Chondrocyte (in vitro differentiated cells): Measurements from ENCODE around the gene SMIM20. TPM values are rescaled to one million over a fixed set of nuclear protein-coding genes. Genes with fewer than 3 reads are reported as not detected.

Experiments
- DNase-seq: peaks from one replicate; pipeline ENCODE4 v3.0.0; 2021; ENCODE audit warnings: mixed read lengths, low spot score
- H3K27ac Mint-ChIP-seq: one replicate; pipeline ENCODE4 v1.8.0; 2021; ENCODE audit warnings: mild to moderate bottlenecking, moderate library complexity, mixed read lengths; ENCODE audit not compliant: unreplicated experiment
- H3K27me3 Mint-ChIP-seq: 2 replicates; pipeline ENCODE4 v1.8.0; 2021; ENCODE audit warnings: low read depth, mixed read lengths
- H3K36me3 Mint-ChIP-seq: 2 replicates; pipeline ENCODE4 v1.8.0; 2021; ENCODE audit warnings: low read depth, mixed read lengths
- H3K4me1 Mint-ChIP-seq: 2 replicates; pipeline ENCODE4 v1.8.0; 2021; ENCODE audit warnings: low read depth, mild to moderate bottlenecking, mixed read lengths
- H3K4me3 Mint-ChIP-seq: one replicate; pipeline ENCODE4 v1.8.0; 2021; ENCODE audit warnings: mild to moderate bottlenecking, moderate library complexity, mixed read lengths; ENCODE audit not compliant: unreplicated experiment
- H3K9me3 Mint-ChIP-seq: 2 replicates; pipeline ENCODE4 v1.8.0; 2021; ENCODE audit warnings: low read depth, mixed read lengths
- CTCF ChIP-seq: fragments of 200-600 bp; sonication (generic); IDR thresholded peaks from 2 replicates; pipeline ENCODE4 v1.5.0; 2021; ENCODE audit warnings: antibody characterized with exemption, mild to moderate bottlenecking, moderate library complexity
- total RNA-seq: library from RNA; stranded (reverse); gene quantifications from 3 replicates; pipeline ENCODE4 v1.2.1, GENCODE V29; 2021

Gene SMIM20
- total RNA-seq, 1 donor from 2014 or later, result 19.7 TPM

GRCh38 chr4:25969374-25970155 is 55.5 kb downstream of the SMIM20 start:
- Mint-ChIP-seq H3K9me3 (peaks cover 3% of the 10 kb centered on the region), H3K4me3 (no peak overlapping the region), H3K36me3 (no peaks in the 10 kb centered on the region), H3K27me3 (no peaks in the 10 kb centered on the region), H3K4me1 (peaks cover 22% of the 10 kb centered on the region), H3K27ac (no peak overlapping the region)
- DNase-seq, result no peak
- TF ChIP-seq CTCF, result no peak

- H3K36me3 Mint-ChIP-seq, result no peaks in the 10 kb centered on the region
- H3K4me1 Mint-ChIP-seq, result peaks cover 22% of the 10 kb centered on the region
- TF ChIP-seq CTCF, result no peak
- H3K9me3 Mint-ChIP-seq, result peaks cover 3% of the 10 kb centered on the region
- H3K4me3 Mint-ChIP-seq, result no peak overlapping the region
- no peaks in the 10 kb centered on the region for H3K27me3 Mint-ChIP-seq
- DNase-seq, result peak; percentile 53
- H3K27ac Mint-ChIP-seq, result peak overlapping the region; percentile 60
Observed at GRCh38 chr4:25970226-25970675, 56.2 kb downstream of the SMIM20 start.

- Mint-ChIP-seq H3K27me3 (no peaks in the 10 kb centered on the region), H3K4me3 (no peak overlapping the region), H3K9me3 (peaks cover 3% of the 10 kb centered on the region), H3K27ac (peak overlapping the region; percentile 60), H3K4me1 (peaks cover 22% of the 10 kb centered on the region), H3K36me3 (no peaks in the 10 kb centered on the region)
- no peak for TF ChIP-seq CTCF
- peak; percentile 74 for DNase-seq
Observed at GRCh38 chr4:25970691-25971432, 56.8 kb downstream of the SMIM20 start.

GRCh38 chr4:25972366-25972765 is 58.3 kb downstream of the SMIM20 start:
- H3K27ac Mint-ChIP-seq, result no peak overlapping the region
- DNase-seq, result no peak
- H3K4me3 Mint-ChIP-seq, result no peak overlapping the region
- H3K4me1 Mint-ChIP-seq, result peaks cover 22% of the 10 kb centered on the region
- H3K9me3 Mint-ChIP-seq, result peaks cover 3% of the 10 kb centered on the region
- no peaks in the 10 kb centered on the region for H3K27me3 Mint-ChIP-seq
- no peak for TF ChIP-seq CTCF
- no peaks in the 10 kb centered on the region for H3K36me3 Mint-ChIP-seq

- Mint-ChIP-seq H3K36me3 (no peaks in the 10 kb centered on the region), H3K9me3 (peaks cover 3% of the 10 kb centered on the region), H3K4me3 (no peak overlapping the region), H3K4me1 (peaks cover 22% of the 10 kb centered on the region), H3K27me3 (no peaks in the 10 kb centered on the region), H3K27ac (no peak overlapping the region)
- no peak for TF ChIP-seq CTCF
- DNase-seq, result no peak
Observed at GRCh38 chr4:25972984-25973745, 59.1 kb downstream of the SMIM20 start.
